Transverse colon (tissue), 4 donors: ENCODE measurements around the gene CFAP54.

Source experiments
- EP300 ChIP-seq: sonication (generic); formaldehyde crosslinking; IDR thresholded peaks from one replicate; pipeline ENCODE4 v1.6.1; 2017; ENCODE audit warnings: antibody characterized with exemption, low read depth
- POLR2A ChIP-seq: fragments of 450-650 bp; IDR thresholded peaks from one replicate; pipeline ENCODE4 v1.6.1; 2016; ENCODE audit warnings: antibody characterized with exemption, mild to moderate bottlenecking, moderate library complexity
- POLR2AphosphoS5 ChIP-seq, 3 donors: sonication (generic); formaldehyde crosslinking; IDR thresholded peaks; one replicate each; pipeline ENCODE4 v1.6.1; 2016; ENCODE audit warnings: antibody characterized with exemption in 3 of 3
- TF ChIP-seq, protein P1 (sequence below), 5 experiments: fragments of 200-600 bp in 3 of 5; fragments of 450-650 bp in 2 of 5; sonication (generic) in 3 of 5; IDR thresholded peaks; 1 replicate in 2 of 5; 2 replicates in 3 of 5; pipeline ENCODE4 v1.5.1; 2016 to 2017; ENCODE audit warnings: antibody characterized with exemption in 5 of 5, inconsistent platforms in 3 of 5, mild to moderate bottlenecking in 2 of 5, moderate library complexity in 1 of 5

DNA sequence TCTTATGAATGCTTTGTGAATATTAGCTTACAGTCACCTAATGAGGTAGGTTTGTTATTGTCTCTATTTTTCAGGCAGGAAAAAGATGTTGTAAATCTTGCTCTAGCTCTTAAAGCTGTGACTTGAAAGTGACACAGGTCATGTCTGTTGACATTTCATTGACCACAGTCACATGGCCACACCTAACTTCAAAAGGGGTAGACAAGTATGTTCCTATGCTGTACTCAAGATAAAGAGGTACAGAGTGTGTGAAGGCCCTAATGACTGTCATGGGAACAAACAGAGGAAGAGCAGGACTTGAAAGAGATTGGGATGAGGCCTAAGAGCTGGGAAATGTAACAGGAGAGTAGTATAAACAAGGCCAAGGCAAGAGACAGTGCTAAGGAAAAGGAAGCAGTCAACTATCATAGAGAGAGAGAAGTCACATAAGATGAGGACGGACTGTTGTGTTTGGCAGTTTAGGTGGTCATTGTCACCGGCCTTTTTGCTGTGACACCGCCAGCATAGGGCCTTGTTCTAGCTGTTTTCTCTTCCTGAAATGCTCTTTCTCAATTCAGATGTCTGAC is 181.0 kb downstream of the CFAP54 start:
- TF ChIP-seq, protein P1, sequence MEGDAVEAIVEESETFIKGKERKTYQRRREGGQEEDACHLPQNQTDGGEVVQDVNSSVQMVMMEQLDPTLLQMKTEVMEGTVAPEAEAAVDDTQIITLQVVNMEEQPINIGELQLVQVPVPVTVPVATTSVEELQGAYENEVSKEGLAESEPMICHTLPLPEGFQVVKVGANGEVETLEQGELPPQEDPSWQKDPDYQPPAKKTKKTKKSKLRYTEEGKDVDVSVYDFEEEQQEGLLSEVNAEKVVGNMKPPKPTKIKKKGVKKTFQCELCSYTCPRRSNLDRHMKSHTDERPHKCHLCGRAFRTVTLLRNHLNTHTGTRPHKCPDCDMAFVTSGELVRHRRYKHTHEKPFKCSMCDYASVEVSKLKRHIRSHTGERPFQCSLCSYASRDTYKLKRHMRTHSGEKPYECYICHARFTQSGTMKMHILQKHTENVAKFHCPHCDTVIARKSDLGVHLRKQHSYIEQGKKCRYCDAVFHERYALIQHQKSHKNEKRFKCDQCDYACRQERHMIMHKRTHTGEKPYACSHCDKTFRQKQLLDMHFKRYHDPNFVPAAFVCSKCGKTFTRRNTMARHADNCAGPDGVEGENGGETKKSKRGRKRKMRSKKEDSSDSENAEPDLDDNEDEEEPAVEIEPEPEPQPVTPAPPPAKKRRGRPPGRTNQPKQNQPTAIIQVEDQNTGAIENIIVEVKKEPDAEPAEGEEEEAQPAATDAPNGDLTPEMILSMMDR (IDR thresholded peaks at IDR 0.05) = no peak
- TF ChIP-seq POLR2A (no peak), POLR2AphosphoS5 (IDR thresholded peaks at IDR 0.05) (no peak), EP300 (no peak)
